ENCODE data around the gene TEX19. TPM values are rescaled to one million over a fixed set of nuclear protein-coding genes. Genes with fewer than 3 reads are reported as not detected.
"Not testable (repeated sequence)": the region's sequence is repeated elsewhere in the genome, so short reads cannot be mapped to it uniquely, and the experiment has no call there.

TEX19 gene
- total RNA-seq, 2 experiments from 2014 or later = 0.10 to 0.23 TPM

- Mint-ChIP-seq H3K4me1 (peaks cover 16% of the 10 kb centered on the region), H3K4me3 (no peak overlapping the region), H3K9me3 (no peaks in the 10 kb centered on the region), H3K27ac (no peak overlapping the region), H3K27me3 (peaks cover 60% of the 10 kb centered on the region), H3K36me3 (no peaks in the 10 kb centered on the region)
- DNase-seq = no peak
Observed at GRCh38 chr17:82372249-82373071, 13.4 kb downstream of the TEX19 start.

- H3K4me1 Mint-ChIP-seq = peaks cover 16% of the 10 kb centered on the region
- not testable (repeated sequence) for H3K9me3 Mint-ChIP-seq, DNase-seq, H3K4me3 Mint-ChIP-seq, H3K27ac Mint-ChIP-seq, H3K36me3 Mint-ChIP-seq
- peaks cover 62% of the 10 kb centered on the region for H3K27me3 Mint-ChIP-seq
Observed at GRCh38 chr17:82373072-82373452, 14.0 kb downstream of the TEX19 start.

GRCh38 chr17:82373731-82374625 lies 14.9 kb downstream of the TEX19 start:
- Mint-ChIP-seq H3K4me1 (peaks cover 16% of the 10 kb centered on the region), H3K27me3 (peaks cover 65% of the 10 kb centered on the region)

GRCh38 chr17:82374626-82375331 lies 15.7 kb downstream of the TEX19 start:
- peaks cover 60% of the 10 kb centered on the region for H3K27me3 Mint-ChIP-seq
- peaks cover 16% of the 10 kb centered on the region for H3K4me1 Mint-ChIP-seq
- H3K9me3 Mint-ChIP-seq = no peaks in the 10 kb centered on the region
- H3K4me3 Mint-ChIP-seq = no peak overlapping the region
- no peaks in the 10 kb centered on the region for H3K36me3 Mint-ChIP-seq
- no peak overlapping the region for H3K27ac Mint-ChIP-seq
- DNase-seq = no peak

More at GRCh38 chr17:82373731-82374625, 14.9 kb downstream of the TEX19 start:
- Mint-ChIP-seq H3K4me3 (no peak overlapping the region), H3K9me3 (no peaks in the 10 kb centered on the region), H3K27ac (no peak overlapping the region), H3K36me3 (no peaks in the 10 kb centered on the region)
- DNase-seq = no peak

- no peak overlapping the region for H3K4me3 Mint-ChIP-seq
- DNase-seq = no peak
- H3K36me3 Mint-ChIP-seq = no peaks in the 10 kb centered on the region
- H3K27me3 Mint-ChIP-seq = peaks cover 61% of the 10 kb centered on the region
- H3K27ac Mint-ChIP-seq = no peak overlapping the region
- no peaks in the 10 kb centered on the region for H3K9me3 Mint-ChIP-seq
- H3K4me1 Mint-ChIP-seq = peaks cover 15% of the 10 kb centered on the region
Observed at GRCh38 chr17:82375359-82376041, 16.5 kb downstream of the TEX19 start.

- no peak overlapping the region for H3K4me3 Mint-ChIP-seq
- H3K27me3 Mint-ChIP-seq = peaks cover 61% of the 10 kb centered on the region
- DNase-seq = no peak
- H3K9me3 Mint-ChIP-seq = no peaks in the 10 kb centered on the region
- H3K36me3 Mint-ChIP-seq = no peaks in the 10 kb centered on the region
- no peak overlapping the region for H3K27ac Mint-ChIP-seq
- peaks cover 9% of the 10 kb centered on the region for H3K4me1 Mint-ChIP-seq
Observed at GRCh38 chr17:82376042-82376730, 17.1 kb downstream of the TEX19 start.

- not testable (repeated sequence) for H3K4me1 Mint-ChIP-seq, H3K27ac Mint-ChIP-seq, DNase-seq, H3K4me3 Mint-ChIP-seq, H3K9me3 Mint-ChIP-seq, H3K36me3 Mint-ChIP-seq
- peaks cover 65% of the 10 kb centered on the region for H3K27me3 Mint-ChIP-seq
Observed at GRCh38 chr17:82377294-82377693, 18.2 kb downstream of the TEX19 start.

- H3K36me3 Mint-ChIP-seq = no peaks in the 10 kb centered on the region
- H3K27ac Mint-ChIP-seq = no peak overlapping the region
- peaks cover 60% of the 10 kb centered on the region for H3K27me3 Mint-ChIP-seq
- H3K4me3 Mint-ChIP-seq = no peak overlapping the region
- H3K9me3 Mint-ChIP-seq = no peaks in the 10 kb centered on the region
- no peak for DNase-seq
- H3K4me1 Mint-ChIP-seq = peaks cover under 1% of the 10 kb centered on the region
Observed at GRCh38 chr17:82377924-82378740, 19.1 kb downstream of the TEX19 start.

GRCh38 chr17:82378741-82379021 lies 19.6 kb downstream of the TEX19 start:
- H3K4me3 Mint-ChIP-seq = no peak overlapping the region
- H3K27me3 Mint-ChIP-seq = peaks cover 54% of the 10 kb centered on the region
- H3K36me3 Mint-ChIP-seq = no peaks in the 10 kb centered on the region
- no peaks in the 10 kb centered on the region for H3K4me1 Mint-ChIP-seq
- no peak for DNase-seq
- H3K9me3 Mint-ChIP-seq = no peaks in the 10 kb centered on the region
- H3K27ac Mint-ChIP-seq = no peak overlapping the region

- H3K27me3 Mint-ChIP-seq = peaks cover 42% of the 10 kb centered on the region
- no peak for DNase-seq
- no peak overlapping the region for H3K4me3 Mint-ChIP-seq
- H3K4me1 Mint-ChIP-seq = no peaks in the 10 kb centered on the region
- no peak overlapping the region for H3K27ac Mint-ChIP-seq
- no peaks in the 10 kb centered on the region for H3K9me3 Mint-ChIP-seq
- H3K36me3 Mint-ChIP-seq = no peaks in the 10 kb centered on the region
Observed at GRCh38 chr17:82380860-82381702, 22.0 kb downstream of the TEX19 start.

GRCh38 chr17:82381703-82382009 lies 22.6 kb downstream of the TEX19 start:
- not testable (repeated sequence) for H3K27ac Mint-ChIP-seq, H3K4me3 Mint-ChIP-seq, H3K9me3 Mint-ChIP-seq, H3K4me1 Mint-ChIP-seq, H3K36me3 Mint-ChIP-seq, DNase-seq
- peaks cover 37% of the 10 kb centered on the region for H3K27me3 Mint-ChIP-seq

- not testable (repeated sequence) for DNase-seq, H3K36me3 Mint-ChIP-seq, H3K4me1 Mint-ChIP-seq, H3K27ac Mint-ChIP-seq, H3K4me3 Mint-ChIP-seq, H3K9me3 Mint-ChIP-seq
- peaks cover 35% of the 10 kb centered on the region for H3K27me3 Mint-ChIP-seq
Observed at GRCh38 chr17:82382220-82382932, 23.3 kb downstream of the TEX19 start.

- Mint-ChIP-seq H3K4me1 (no peaks in the 10 kb centered on the region), H3K36me3 (no peaks in the 10 kb centered on the region), H3K4me3 (no peak overlapping the region), H3K9me3 (no peaks in the 10 kb centered on the region), H3K27me3 (peaks cover 30% of the 10 kb centered on the region), H3K27ac (no peak overlapping the region)
- no peak for DNase-seq
Observed at GRCh38 chr17:82382933-82383255, 23.8 kb downstream of the TEX19 start.
